Activated CD4-positive, alpha-beta T cell treated with anti-CD3 and anti-CD28 coated beads for 4 hours (primary cell): ENCODE results near the gene TNRC6A.
"Not testable (repeated sequence)": the region's sequence is repeated elsewhere in the genome, so short reads cannot be mapped to it uniquely, and the experiment has no call there.

ENCODE experiments used
- DNase-seq, 2 donors: peaks; one replicate each; pipeline ENCODE4 v3.0.0-alpha.2; 2020

The TNRC6A gene

GRCh38 chr16:24848065-24848464 lies 118.6 kb downstream of the TNRC6A start:
- DNase-seq = no peak

DNA sequence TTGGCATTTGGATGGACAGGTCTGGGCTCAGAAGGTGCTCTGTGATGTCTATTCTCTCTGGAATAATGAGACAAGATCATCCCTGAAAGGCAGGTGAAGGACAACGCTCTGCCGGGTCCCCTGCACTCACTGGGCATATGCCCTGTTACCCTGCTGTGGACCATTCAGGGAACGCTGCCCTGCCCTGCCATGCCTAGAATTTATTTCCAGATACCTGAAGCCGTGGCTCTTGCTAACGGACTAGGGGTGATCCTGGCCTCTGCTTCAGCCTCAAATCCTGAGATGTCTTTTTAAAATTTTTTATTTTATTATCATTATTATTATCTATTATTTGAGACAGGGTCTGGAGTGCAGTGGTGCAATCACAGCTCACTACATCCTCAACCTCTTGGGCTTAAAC lies 120.2 kb downstream of the TNRC6A start:
- DNase-seq = no peak

GRCh38 chr16:24850289-24850938 lies 121.0 kb downstream of the TNRC6A start:
- DNase-seq = no peak

GRCh38 chr16:24851700-24852099 lies 122.2 kb downstream of the TNRC6A start:
- no peak for DNase-seq

GRCh38 chr16:24852281-24852721 lies 122.8 kb downstream of the TNRC6A start:
- DNase-seq = no peak

- DNase-seq = no peak
Measured at GRCh38 chr16:24853169-24853824, 123.8 kb downstream of the TNRC6A start.

DNA sequence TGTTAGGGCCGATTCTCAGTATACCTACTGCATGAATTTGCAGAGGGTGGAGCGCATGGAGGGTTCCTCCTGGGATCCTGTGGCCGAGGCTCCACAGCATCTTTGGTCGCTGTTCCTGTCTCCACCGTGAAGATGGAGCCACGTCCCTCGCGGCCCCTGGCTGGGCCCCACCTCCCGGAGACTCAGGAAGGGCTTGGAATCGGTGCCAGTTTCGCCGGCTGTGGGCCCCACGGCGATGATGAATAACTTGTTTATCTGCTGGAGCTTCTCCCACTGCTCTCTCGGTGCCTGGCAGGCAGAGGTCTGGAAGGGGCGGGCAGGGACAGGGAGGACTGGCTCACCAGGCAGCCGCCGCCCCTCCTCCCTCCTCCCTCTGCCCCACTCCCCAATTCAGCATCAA lies 124.4 kb downstream of the TNRC6A start:
- no peak for DNase-seq

GRCh38 chr16:24854607-24855171 lies 125.2 kb downstream of the TNRC6A start:
- no peak for DNase-seq

GRCh38 chr16:24855678-24856077 lies 126.2 kb downstream of the TNRC6A start:
- DNase-seq = no peak

DNA sequence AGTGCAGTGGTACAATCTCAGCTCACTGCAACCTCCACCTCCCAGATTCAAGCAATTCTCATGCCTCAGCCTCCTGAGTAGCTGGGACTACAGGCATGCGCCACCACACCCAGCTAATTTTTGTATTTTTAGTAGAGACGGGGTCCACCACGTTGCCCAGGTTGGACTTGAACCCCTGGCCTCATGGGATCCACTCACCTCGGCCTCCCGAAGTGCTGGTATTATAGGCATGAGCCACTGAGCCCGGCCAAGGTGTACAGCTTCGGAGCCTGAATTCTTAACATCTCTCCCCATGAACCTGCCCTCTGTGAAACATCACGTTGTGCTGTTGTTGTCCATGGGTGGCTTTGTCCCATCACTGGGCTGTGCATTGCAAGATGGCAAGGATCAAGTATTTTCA lies 127.4 kb downstream of the TNRC6A start:
- not testable (repeated sequence) for DNase-seq

- DNase-seq = peak in 1 of 2 donors; percentile 28
Measured at GRCh38 chr16:24858219-24859041, 129.0 kb downstream of the TNRC6A start.

DNA sequence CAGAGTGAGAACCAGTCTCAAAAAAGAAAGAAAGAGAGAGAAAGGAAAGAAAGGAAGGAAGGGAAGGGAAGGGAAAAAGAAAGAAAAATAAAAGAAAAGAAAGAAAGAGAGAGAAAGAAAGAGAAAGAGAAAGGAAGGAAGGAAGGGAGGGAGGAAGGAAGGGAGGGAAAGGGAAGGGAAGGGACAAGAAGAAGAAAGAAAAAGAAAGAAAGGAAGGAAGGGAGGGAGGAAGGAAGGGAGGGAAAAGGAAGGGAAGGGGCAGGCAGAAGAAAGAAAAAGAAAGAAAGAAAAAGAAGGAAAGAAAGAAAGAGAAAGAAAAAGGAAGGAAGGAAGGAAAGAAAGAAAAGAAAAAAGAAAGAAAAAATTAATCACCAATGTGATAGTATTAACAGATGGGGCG lies 132.0 kb downstream of the TNRC6A start:
- DNase-seq = no peak

DNA sequence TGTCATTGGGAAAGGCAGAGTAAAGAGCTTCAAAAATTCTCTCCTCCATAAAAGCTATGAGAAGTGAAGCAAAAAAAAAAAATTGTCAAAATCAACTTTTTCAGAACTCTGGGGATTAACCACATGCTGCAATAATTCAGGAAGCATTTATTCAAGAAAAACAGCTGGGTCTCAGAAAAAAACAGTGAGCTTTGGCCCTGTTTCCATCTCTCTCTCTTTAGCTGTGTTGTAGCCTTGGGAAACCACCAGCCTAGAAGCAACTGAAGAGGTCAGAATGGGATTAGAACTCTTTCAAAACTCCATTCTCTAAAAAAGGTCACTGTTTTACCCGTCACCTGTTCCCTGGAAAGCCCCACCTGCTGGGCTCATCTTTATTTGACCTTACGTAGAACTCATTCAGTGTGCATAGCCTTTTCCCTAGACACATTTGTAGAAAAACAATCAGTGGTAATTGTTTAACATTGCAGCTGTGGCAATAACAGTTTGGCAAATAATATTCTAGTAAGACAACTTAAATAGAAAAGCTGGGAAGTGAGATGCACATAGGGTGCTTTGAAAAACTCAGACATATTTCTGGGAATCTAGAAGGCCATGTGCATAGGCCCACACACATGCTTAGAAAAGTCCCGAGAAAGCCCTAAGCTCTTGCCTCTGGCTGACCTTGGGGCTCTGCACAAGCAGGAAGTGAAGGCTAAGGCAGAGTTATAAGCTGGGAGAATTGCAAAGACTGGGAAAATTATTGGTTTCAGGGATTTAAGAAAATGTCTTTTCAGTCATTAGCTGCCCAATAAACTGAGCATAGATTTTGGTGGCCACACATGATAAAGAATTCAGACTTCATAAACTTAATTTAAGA lies 134.4 kb downstream of the TNRC6A start:
- DNase-seq = no peak

GRCh38 chr16:24869033-24869432 lies 139.6 kb downstream of the TNRC6A start:
- DNase-seq = no peak

DNA sequence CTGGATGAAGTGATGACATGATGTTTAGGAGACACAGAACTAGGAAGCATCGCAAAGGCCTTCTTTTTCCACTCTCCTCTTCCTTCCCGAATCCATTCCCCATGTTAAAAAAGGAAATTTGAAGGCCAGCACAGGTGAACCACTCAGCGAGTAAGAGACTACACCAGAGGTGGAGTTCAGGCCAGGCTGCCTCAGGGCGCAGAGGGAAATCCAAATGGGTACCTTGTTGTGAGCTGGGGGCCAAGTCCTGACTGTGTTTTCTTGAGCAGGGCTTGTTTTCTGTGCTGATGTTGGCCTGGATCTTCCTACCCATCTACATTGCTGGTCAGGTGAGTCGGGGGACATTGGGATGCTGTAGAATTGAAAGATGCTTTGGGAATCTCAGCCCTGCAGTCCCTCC lies 142.4 kb downstream of the TNRC6A start:
- DNase-seq = no peak

- DNase-seq = no peak
Measured at GRCh38 chr16:24873028-24873427, 143.6 kb downstream of the TNRC6A start.

- DNase-seq = no peak
Measured at GRCh38 chr16:24875466-24875865, 146.0 kb downstream of the TNRC6A start.
